Upper lobe of right lung (tissue), 1 donor: ENCODE data around the gene ASB4. TPM values are rescaled to one million over a fixed set of nuclear protein-coding genes. Genes with fewer than 3 reads are reported as not detected.
"Not testable (repeated sequence)": the region's sequence is repeated elsewhere in the genome, so short reads cannot be mapped to it uniquely, and the experiment has no call there.

Source experiments
- ATAC-seq: fragments of 200-7000 bp; cut with Tn5 transposase; one replicate; pipeline ENCODE4 v1.9.1; 2020; ENCODE audit warnings: mild to moderate bottlenecking, moderate library complexity
- DNase-seq: peaks from one replicate; pipeline ENCODE4 v3.0.0-alpha.2; 2020
- H3K27ac ChIP-seq: fragments of 200-600 bp; one replicate; pipeline ENCODE4 v1.8.0; 2022
- H3K27me3 ChIP-seq: fragments of 200-600 bp; one replicate; pipeline ENCODE4 v1.8.0; 2022; ENCODE audit warnings: mild to moderate bottlenecking
- H3K36me3 ChIP-seq: fragments of 200-600 bp; one replicate; pipeline ENCODE4 v1.8.0; 2022
- H3K4me1 ChIP-seq: fragments of 200-600 bp; one replicate; pipeline ENCODE4 v1.8.0; 2022
- H3K4me3 ChIP-seq: fragments of 200-600 bp; one replicate; pipeline ENCODE4 v1.8.0; 2022; ENCODE audit warnings: mild to moderate bottlenecking
- H3K9me3 ChIP-seq: fragments of 200-600 bp; one replicate; pipeline ENCODE4 v1.8.0; 2022
- CTCF ChIP-seq: fragments of 200-600 bp; IDR thresholded peaks from one replicate; pipeline ENCODE4 v1.8.0; 2022; ENCODE audit warnings: antibody characterized with exemption
- intact Hi-C: fragments of 100-400 bp; cut with DNase I; formaldehyde crosslinking; loops from one replicate; pipeline ENCODE4 v1.11.0; 2022
- total RNA-seq: library from RNA; stranded (reverse); fragmentation: NEBNext Ultra II Directional; extraction: Animal tissue kit (Norgen Biotek cat#: 25700); gene quantifications from one replicate; pipeline ENCODE4 v1.2.1, GENCODE V29; 2021
- donor health status: DM: no; HTN: yes; CAD: no; lungs with severe emphysema.

ASB4 gene
- total RNA-seq, 1 donor from 2014 or later, result 0.49 TPM

GRCh38 chr7:95493247-95493646 is 7.5 kb downstream of the ASB4 start:
- no peak for DNase-seq
- Histone ChIP-seq H3K27ac (no peak overlapping the region), H3K4me3 (no peak overlapping the region), H3K4me1 (no peaks in the 10 kb centered on the region), H3K27me3 (no peaks in the 10 kb centered on the region), H3K9me3 (no peaks in the 10 kb centered on the region), H3K36me3 (no peaks in the 10 kb centered on the region)
- no peak for ATAC-seq
- intact Hi-C loops, result no loop called here
- TF ChIP-seq CTCF, result no peak

GRCh38 chr7:95493844-95494243 is 8.1 kb downstream of the ASB4 start:
- DNase-seq, result no peak
- intact Hi-C loops, result no loop called here
- Histone ChIP-seq H3K4me3 (no peak overlapping the region), H3K36me3 (no peaks in the 10 kb centered on the region), H3K4me1 (no peaks in the 10 kb centered on the region), H3K9me3 (no peaks in the 10 kb centered on the region), H3K27ac (no peak overlapping the region), H3K27me3 (no peaks in the 10 kb centered on the region)
- no peak for ATAC-seq
- TF ChIP-seq CTCF, result no peak

- DNase-seq (no peak), ATAC-seq (no peak)
- Histone ChIP-seq H3K4me3 (no peak overlapping the region), H3K27me3 (no peaks in the 10 kb centered on the region), H3K36me3 (no peaks in the 10 kb centered on the region), H3K4me1 (no peaks in the 10 kb centered on the region), H3K9me3 (no peaks in the 10 kb centered on the region), H3K27ac (no peak overlapping the region)
- TF ChIP-seq CTCF, result no peak
- intact Hi-C loops, result no loop called here
These were observed 15.6 kb downstream of the ASB4 start for GRCh38 chr7:95501261-95501832.

- Histone ChIP-seq H3K27me3 (peaks cover 6% of the 10 kb centered on the region), H3K4me1 (no peaks in the 10 kb centered on the region), H3K27ac (no peak overlapping the region), H3K4me3 (no peak overlapping the region), H3K36me3 (no peaks in the 10 kb centered on the region), H3K9me3 (no peaks in the 10 kb centered on the region)
- no peak for TF ChIP-seq CTCF
- DNase-seq, result no peak
- intact Hi-C loops, result no loop called here
- ATAC-seq, result no peak
These were observed 16.7 kb downstream of the ASB4 start for GRCh38 chr7:95502403-95502802.

DNA sequence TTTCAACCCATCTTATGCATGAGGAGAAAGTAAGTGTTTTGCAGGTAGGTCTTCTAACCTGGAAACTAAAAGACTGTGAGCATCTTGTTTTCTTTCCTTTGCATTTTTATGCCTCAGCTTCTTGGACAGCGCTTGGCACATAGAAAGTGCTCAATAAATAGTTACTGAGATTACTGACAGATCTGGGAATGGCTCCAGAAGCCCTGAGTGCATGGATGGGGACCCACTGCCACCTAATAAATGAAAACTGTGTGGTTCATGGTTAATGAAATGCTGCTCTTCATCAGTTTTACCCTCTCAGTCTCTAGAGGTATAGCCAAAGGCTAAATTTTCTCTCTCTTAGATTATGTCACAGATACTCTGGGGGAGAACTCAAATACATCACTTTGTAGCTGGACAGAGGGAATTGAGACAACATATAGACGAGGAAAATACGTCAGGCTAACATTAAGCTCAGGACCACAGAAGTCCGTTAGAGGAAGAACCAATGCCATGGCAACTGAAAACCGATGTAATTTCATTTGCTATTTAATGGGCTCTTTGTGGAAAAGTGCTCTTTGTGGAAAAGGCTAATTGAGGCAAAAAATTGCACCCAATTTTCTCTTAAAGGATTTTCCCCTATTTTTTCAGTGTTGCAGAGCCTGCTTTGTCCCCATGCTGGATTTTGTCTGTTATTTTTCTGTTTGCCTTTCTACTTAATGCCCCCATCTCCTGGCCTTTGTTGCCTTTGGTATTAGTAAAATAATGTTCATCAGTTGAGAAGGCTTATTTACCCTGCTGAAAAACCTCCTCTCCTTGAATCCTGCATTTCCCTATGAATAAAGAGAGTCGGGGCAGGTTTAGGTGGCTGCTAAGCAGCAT is 17.8 kb downstream of the ASB4 start:
- no peaks in the 10 kb centered on the region for H3K9me3 ChIP-seq
- H3K27me3 ChIP-seq, result peaks cover 6% of the 10 kb centered on the region
- TF ChIP-seq CTCF, result no peak
- no peaks in the 10 kb centered on the region for H3K4me1 ChIP-seq
- intact Hi-C loops, result no loop called here
- no peak overlapping the region for H3K4me3 ChIP-seq
- DNase-seq, result no peak
- H3K27ac ChIP-seq, result no peak overlapping the region
- no peak for ATAC-seq
- no peaks in the 10 kb centered on the region for H3K36me3 ChIP-seq

- H3K9me3 ChIP-seq, H3K4me1 ChIP-seq, DNase-seq, ATAC-seq, H3K36me3 ChIP-seq, H3K27me3 ChIP-seq, H3K4me3 ChIP-seq, H3K27ac ChIP-seq, intact Hi-C loops: not testable (repeated sequence)
These were observed 18.4 kb downstream of the ASB4 start for GRCh38 chr7:95504132-95504588.
